Activated CD4-positive, alpha-beta T cell treated with anti-CD3 and anti-CD28 coated beads for 36 hours (primary cell): ENCODE measurements around the gene ADD3. TPM values are rescaled to one million over a fixed set of nuclear protein-coding genes. Genes with fewer than 3 reads are reported as not detected.
A peak's percentile ranks its signal among the peaks of the same experiment; 100 is the strongest.
"Not testable (repeated sequence)": the region's sequence is repeated elsewhere in the genome, so short reads cannot be mapped to it uniquely, and the experiment has no call there.

ENCODE experiments used
- ATAC-seq: fragments of 200-7000 bp; cut with Tn5 transposase; one replicate; pipeline ENCODE4 v1.10.0; 2021; ENCODE audit warnings: mild to moderate bottlenecking, moderate library complexity
- CTCF ChIA-PET: fragments of 350-600 bp; sonication (Branson Sonifier 250); formaldehyde crosslinking; loops from one replicate; lab custom pipeline; 2021; ENCODE audit warnings: antibody characterized with exemption; lab: Charles Lee
- POLR2A ChIA-PET: fragments of 350-600 bp; sonication (Branson Sonifier 250); formaldehyde crosslinking; loops from one replicate; lab custom pipeline; 2021; ENCODE audit warnings: antibody characterized with exemption, inconsistent platforms; lab: Charles Lee
- DNase-seq: peaks from one replicate; pipeline ENCODE4 v3.0.0-alpha.2; 2020
- H3K27ac Mint-ChIP-seq: one replicate; pipeline ENCODE4 v1.8.0; 2021; ENCODE audit warnings: mixed read lengths
- H3K27me3 Mint-ChIP-seq: one replicate; pipeline ENCODE4 v1.8.0; 2021; ENCODE audit warnings: mixed read lengths
- H3K36me3 Mint-ChIP-seq: one replicate; pipeline ENCODE4 v1.8.0; 2021; ENCODE audit warnings: low read depth, mixed read lengths
- H3K4me1 Mint-ChIP-seq: one replicate; pipeline ENCODE4 v1.8.0; 2021; ENCODE audit warnings: mixed read lengths
- H3K4me3 Mint-ChIP-seq: one replicate; pipeline ENCODE4 v1.8.0; 2021; ENCODE audit warnings: mild to moderate bottlenecking, moderate library complexity, mixed read lengths
- H3K9me3 Mint-ChIP-seq: one replicate; pipeline ENCODE4 v1.8.0; 2021; ENCODE audit warnings: low read depth, mixed read lengths
- intact Hi-C, 2 experiments: fragments of 100-400 bp; cut with DNase I in 1 of 2; cut with micrococcal nuclease in 1 of 2; formaldehyde crosslinking; loops; one replicate each; pipeline versions ENCODE4 v1.14.2 to v1.15.1; 2022 to 2024; cut with DNase I, micrococcal nuclease
- total RNA-seq, 2 experiments: library from RNA; stranded (reverse); gene quantifications; one replicate each; pipeline ENCODE4 v1.2.3, GENCODE V29; 2021

Gene ADD3
- total RNA-seq, 2 experiments from 2014 or later = 72.5 to 101 TPM

- H3K4me1 Mint-ChIP-seq = peaks cover 51% of the 10 kb centered on the region
- POLR2A ChIA-PET = interaction anchor here (0.6 kb wide), 1 partner anchor 66 kb away, joined by 3 read pairs; no protein-coding TSS in a partner anchor
- CTCF ChIA-PET = interaction anchor here (1.5 kb wide), 1 partner anchor 36 kb away, joined by 3 read pairs; no protein-coding TSS in a partner anchor
- peaks cover 40% of the 10 kb centered on the region for H3K36me3 Mint-ChIP-seq
- intact Hi-C loops = loop anchor here in 1 of 2 experiments (5.0 kb wide), 1 partner anchor 38 kb away; no protein-coding TSS in a partner anchor
- peak overlapping the region; percentile 20 for H3K27ac Mint-ChIP-seq
- ATAC-seq (peak; percentile 40), DNase-seq (peak; percentile 33)
- H3K4me3 Mint-ChIP-seq, H3K27me3 Mint-ChIP-seq: not testable (repeated sequence)
- peaks cover 24% of the 10 kb centered on the region for H3K9me3 Mint-ChIP-seq
These were observed 42.3 kb downstream of the ADD3 start for GRCh38 chr10:110049889-110050591.

GRCh38 chr10:110051487-110051886 is 43.7 kb downstream of the ADD3 start:
- H3K9me3 Mint-ChIP-seq = peaks cover 24% of the 10 kb centered on the region
- ChIA-PET CTCF (interaction anchor here (0.6 to 1.5 kb wide), 3 partner anchors 10 to 147 kb away, joined by 3 to 4 read pairs (median 3); no protein-coding TSS in a partner anchor), POLR2A (no interaction called here)
- no peak overlapping the region for H3K27ac Mint-ChIP-seq
- H3K27me3 Mint-ChIP-seq = no peaks in the 10 kb centered on the region
- no peak for DNase-seq
- H3K36me3 Mint-ChIP-seq = peaks cover 40% of the 10 kb centered on the region
- no peak overlapping the region for H3K4me3 Mint-ChIP-seq
- no peak for ATAC-seq
- H3K4me1 Mint-ChIP-seq = peaks cover 55% of the 10 kb centered on the region
- intact Hi-C loops = no loop called here

GRCh38 chr10:110052916-110053315 is 45.1 kb downstream of the ADD3 start:
- H3K27me3 Mint-ChIP-seq = no peaks in the 10 kb centered on the region
- peak overlapping the region; percentile 44 for H3K27ac Mint-ChIP-seq
- DNase-seq (no peak), ATAC-seq (no peak)
- peaks cover 31% of the 10 kb centered on the region for H3K36me3 Mint-ChIP-seq
- no peak overlapping the region for H3K4me3 Mint-ChIP-seq
- intact Hi-C loops = no loop called here
- CTCF ChIA-PET = interaction anchor here (1.2 to 2.0 kb wide), 6 partner anchors 10 to 74 kb away, joined by 3 to 8 read pairs (median 4); no protein-coding TSS in a partner anchor
- peaks cover 67% of the 10 kb centered on the region for H3K4me1 Mint-ChIP-seq
- POLR2A ChIA-PET = interaction anchor here (0.8 kb wide), 1 partner anchor 15 kb away, joined by 3 read pairs; no protein-coding TSS in a partner anchor
- H3K9me3 Mint-ChIP-seq = peaks cover 20% of the 10 kb centered on the region

- ChIA-PET CTCF (interaction anchor here (0.8 to 4.6 kb wide), 7 partner anchors 9 to 84 kb away, joined by 3 to 44 read pairs (median 6); no protein-coding TSS in a partner anchor), POLR2A (no interaction called here)
- H3K4me1 Mint-ChIP-seq = peaks cover 82% of the 10 kb centered on the region
- H3K27ac Mint-ChIP-seq = peak overlapping the region; percentile 91
- no peak overlapping the region for H3K4me3 Mint-ChIP-seq
- no peaks in the 10 kb centered on the region for H3K27me3 Mint-ChIP-seq
- no peaks in the 10 kb centered on the region for H3K9me3 Mint-ChIP-seq
- ATAC-seq (no peak), DNase-seq (no peak)
- peaks cover 2% of the 10 kb centered on the region for H3K36me3 Mint-ChIP-seq
- intact Hi-C loops = loop anchor here in 1 of 2 experiments (2.0 kb wide), 1 partner anchor 18 kb away; no protein-coding TSS in a partner anchor
These were observed 49.0 kb downstream of the ADD3 start for GRCh38 chr10:110056822-110057221.

GRCh38 chr10:110057456-110057855 is 49.7 kb downstream of the ADD3 start:
- Mint-ChIP-seq H3K27ac (peak overlapping the region; percentile 91), H3K4me1 (peaks cover 79% of the 10 kb centered on the region), H3K4me3 (peak overlapping the region; percentile 25), H3K36me3 (no peaks in the 10 kb centered on the region), H3K27me3 (no peaks in the 10 kb centered on the region), H3K9me3 (no peaks in the 10 kb centered on the region)
- ATAC-seq (no peak), DNase-seq (no peak)
- intact Hi-C loops = loop anchor here in 1 of 2 experiments (2.0 kb wide), 1 partner anchor 17 kb away; no protein-coding TSS in a partner anchor
- ChIA-PET CTCF (interaction anchor here (0.7 to 4.6 kb wide), 10 partner anchors 11 to 84 kb away, joined by 3 to 44 read pairs (median 4); no protein-coding TSS in a partner anchor), POLR2A (interaction anchor here (0.6 kb wide), 1 partner anchor 73 kb away, joined by 3 read pairs; no protein-coding TSS in a partner anchor)

GRCh38 chr10:110058212-110058611 is 50.4 kb downstream of the ADD3 start:
- DNase-seq (no peak), ATAC-seq (peak; percentile 81)
- ChIA-PET CTCF (interaction anchor here (0.6 to 4.6 kb wide), 12 partner anchors 11 to 80 kb away, joined by 3 to 44 read pairs (median 3); no protein-coding TSS in a partner anchor), POLR2A (interaction anchor here (0.5 to 0.9 kb wide), 2 partner anchors 10 to 25 kb away, joined by 3 to 4 read pairs; no protein-coding TSS in a partner anchor)
- no peaks in the 10 kb centered on the region for H3K27me3 Mint-ChIP-seq
- H3K4me3 Mint-ChIP-seq = peak overlapping the region; percentile 74
- no peaks in the 10 kb centered on the region for H3K36me3 Mint-ChIP-seq
- intact Hi-C loops = no loop called here
- H3K4me1 Mint-ChIP-seq = peaks cover 78% of the 10 kb centered on the region
- no peaks in the 10 kb centered on the region for H3K9me3 Mint-ChIP-seq
- H3K27ac Mint-ChIP-seq = peak overlapping the region; percentile 91

GRCh38 chr10:110059925-110060324 is 52.1 kb downstream of the ADD3 start:
- H3K4me3 Mint-ChIP-seq = no peak overlapping the region
- H3K4me1 Mint-ChIP-seq = peaks cover 82% of the 10 kb centered on the region
- H3K27me3 Mint-ChIP-seq = no peaks in the 10 kb centered on the region
- intact Hi-C loops = loop anchor here in 1 of 2 experiments (1.0 kb wide), 1 partner anchor 8 kb away; no protein-coding TSS in a partner anchor
- H3K36me3 Mint-ChIP-seq = no peaks in the 10 kb centered on the region
- H3K9me3 Mint-ChIP-seq = no peaks in the 10 kb centered on the region
- ChIA-PET CTCF (interaction anchor here (0.8 to 4.6 kb wide), 6 partner anchors 9 to 149 kb away, joined by 3 to 44 read pairs (median 4); no protein-coding TSS in a partner anchor), POLR2A (no interaction called here)
- H3K27ac Mint-ChIP-seq = peak overlapping the region; percentile 81
- ATAC-seq (no peak), DNase-seq (no peak)

GRCh38 chr10:110061687-110062086 is 53.9 kb downstream of the ADD3 start:
- Mint-ChIP-seq H3K9me3 (no peaks in the 10 kb centered on the region), H3K36me3 (no peaks in the 10 kb centered on the region), H3K4me1 (peaks cover 87% of the 10 kb centered on the region), H3K4me3 (no peak overlapping the region), H3K27ac (peak overlapping the region; percentile 20), H3K27me3 (no peaks in the 10 kb centered on the region)
- ChIA-PET POLR2A (no interaction called here), CTCF (interaction anchor here (0.6 to 1.0 kb wide), 2 partner anchors 15 to 243 kb away, joined by 4 to 5 read pairs; no protein-coding TSS in a partner anchor)
- no peak for DNase-seq
- intact Hi-C loops = no loop called here
- ATAC-seq = no peak

- CTCF ChIA-PET = no interaction called here
- H3K4me3 Mint-ChIP-seq = no peak overlapping the region
These were observed 57.5 kb downstream of the ADD3 start for GRCh38 chr10:110065269-110065668.

GRCh38 chr10:110067960-110068770 is 60.4 kb downstream of the ADD3 start:
- Mint-ChIP-seq H3K4me1 (peaks cover 88% of the 10 kb centered on the region), H3K36me3 (no peaks in the 10 kb centered on the region), H3K27me3 (no peaks in the 10 kb centered on the region), H3K4me3 (peak overlapping the region; percentile 57), H3K9me3 (no peaks in the 10 kb centered on the region), H3K27ac (peak overlapping the region; percentile 90)
- intact Hi-C loops = loop anchor here (1.0 to 5.0 kb wide), 5 partner anchors 8 to 143 kb away; no protein-coding TSS in a partner anchor
- CTCF ChIA-PET = interaction anchor here (0.7 to 6.1 kb wide), 10 partner anchors 9 to 184 kb away, joined by 3 to 44 read pairs (median 5); no protein-coding TSS in a partner anchor
- DNase-seq (peak; percentile 71), ATAC-seq (peak; percentile 89)
- POLR2A ChIA-PET = interaction anchor here (0.7 to 1.2 kb wide), 5 partner anchors 9 to 218 kb away, joined by 3 to 8 read pairs (median 4); no protein-coding TSS in a partner anchor

More at GRCh38 chr10:110065269-110065668, 57.5 kb downstream of the ADD3 start:
- POLR2A ChIA-PET = no interaction called here
- no peak for DNase-seq
- Mint-ChIP-seq H3K27me3 (no peaks in the 10 kb centered on the region), H3K27ac (no peak overlapping the region), H3K9me3 (no peaks in the 10 kb centered on the region), H3K4me1 (peaks cover 87% of the 10 kb centered on the region), H3K36me3 (no peaks in the 10 kb centered on the region)
- intact Hi-C loops = loop anchor here in 1 of 2 experiments (5.0 kb wide), 1 partner anchor 37 kb away; no protein-coding TSS in a partner anchor
- no peak for ATAC-seq
